Progenitor cell of endocrine pancreas (in vitro differentiated cells): ENCODE data around the gene DFFB. TPM values are rescaled to one million over a fixed set of nuclear protein-coding genes. Genes with fewer than 3 reads are reported as not detected.
"Not testable (repeated sequence)": the region's sequence is repeated elsewhere in the genome, so short reads cannot be mapped to it uniquely, and the experiment has no call there.

Source experiments
- DNase-seq: peaks from one replicate; pipeline ENCODE4 v3.0.0; 2021; ENCODE audit warnings: low spot score; ENCODE audit not compliant: unreplicated experiment
- H3K27ac Mint-ChIP-seq: 2 replicates; pipeline ENCODE4 v1.8.0; 2021; ENCODE audit warnings: mild to moderate bottlenecking, moderate library complexity, mixed read lengths
- H3K27me3 Mint-ChIP-seq: 2 replicates; pipeline ENCODE4 v1.8.0; 2021; ENCODE audit warnings: mixed read lengths
- H3K36me3 Mint-ChIP-seq: 2 replicates; pipeline ENCODE4 v1.8.0; 2022; ENCODE audit warnings: mixed read lengths; ENCODE audit not compliant: insufficient read depth
- H3K4me1 Mint-ChIP-seq: 2 replicates; pipeline ENCODE4 v1.8.0; 2021; ENCODE audit warnings: low read depth, mixed read lengths
- H3K4me3 Mint-ChIP-seq: 2 replicates; pipeline ENCODE4 v1.8.0; 2021; ENCODE audit warnings: low read depth, mild to moderate bottlenecking, moderate library complexity, mixed read lengths
- H3K9me3 Mint-ChIP-seq: 2 replicates; pipeline ENCODE4 v1.8.0; 2021; ENCODE audit warnings: low read depth, mixed read lengths
- total RNA-seq: library from RNA; stranded (reverse); gene quantifications from 2 replicates; pipeline ENCODE4 v1.2.1, GENCODE V29; 2021
- TF ChIP-seq, protein P1 (sequence below): fragments of 200-600 bp; sonication (generic); IDR thresholded peaks from one replicate; pipeline ENCODE4 v1.5.0; 2021; ENCODE audit warnings: antibody characterized with exemption, mild to moderate bottlenecking; ENCODE audit not compliant: unreplicated experiment

DFFB gene
- total RNA-seq, 1 donor from 2014 or later: 11.9 TPM

DNA sequence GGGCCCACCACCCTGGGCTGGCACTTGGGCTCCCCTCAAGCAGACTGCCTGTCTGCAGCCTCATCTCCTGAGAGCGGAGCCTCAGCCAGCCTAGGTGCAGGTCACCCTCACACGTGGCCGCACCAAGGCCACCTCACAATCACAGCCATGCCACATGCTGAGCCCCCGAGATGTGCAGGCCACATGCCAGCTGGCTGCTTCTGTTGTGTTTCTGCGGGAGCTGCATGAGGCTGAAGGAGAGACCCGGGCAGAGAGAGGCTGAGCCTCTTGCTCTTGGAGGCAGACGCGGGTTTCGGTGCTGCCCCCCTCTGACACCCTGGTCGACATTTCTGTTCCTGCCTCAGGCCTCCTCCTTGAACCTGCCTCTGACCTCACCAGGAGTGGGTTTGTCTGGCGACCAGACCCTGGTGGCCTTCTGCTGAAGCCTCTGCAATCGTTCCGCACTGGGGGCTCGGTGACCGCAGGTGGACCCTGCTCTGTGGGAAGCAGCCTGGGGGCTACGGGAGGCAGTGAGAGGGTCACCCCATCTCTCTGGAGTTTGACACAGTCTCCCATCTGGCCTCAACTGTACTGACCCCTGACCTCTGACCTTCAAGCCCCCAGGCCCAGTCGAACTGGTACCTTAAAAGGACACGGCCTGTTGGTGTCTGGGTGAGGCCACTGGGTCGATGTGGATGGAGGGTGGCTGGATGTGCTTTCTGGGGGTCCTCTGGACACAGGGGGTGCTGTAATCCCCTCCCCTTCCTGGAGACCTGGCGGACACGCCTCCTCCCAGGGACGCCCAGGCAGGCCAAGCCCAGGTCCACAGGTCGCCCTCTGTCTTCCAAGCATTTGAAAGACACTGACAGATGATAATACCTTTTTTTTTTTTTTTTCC lies 55.8 kb downstream of the DFFB start:
- no peak for DNase-seq

DNA sequence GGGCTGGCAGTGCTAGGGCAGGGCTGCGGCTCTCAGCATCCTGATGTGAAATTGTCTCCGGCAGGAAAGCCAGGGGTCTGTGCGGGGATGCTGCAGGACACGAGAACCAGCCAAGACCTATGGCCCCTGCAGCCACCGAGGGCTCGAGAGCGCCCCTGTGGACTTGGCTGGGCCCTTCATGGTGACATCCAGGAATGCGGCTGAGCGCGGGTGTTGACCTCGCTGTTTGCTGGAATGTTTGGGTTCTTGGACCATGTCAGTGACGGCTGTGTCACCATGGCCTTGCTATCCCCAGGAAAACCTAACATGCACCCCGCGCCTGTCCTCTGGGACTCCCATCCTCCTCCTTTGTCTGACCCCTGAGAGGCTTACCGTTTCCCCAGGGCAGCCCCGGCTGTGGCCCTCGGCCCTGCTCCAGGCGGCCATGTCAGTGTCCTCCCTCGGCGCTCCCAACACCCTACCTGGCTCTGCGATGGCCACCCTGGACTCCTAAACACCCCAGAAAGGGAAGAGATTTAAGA lies 57.1 kb downstream of the DFFB start:
- Mint-ChIP-seq H3K27ac (no peak overlapping the region), H3K9me3 (no peaks in the 10 kb centered on the region), H3K36me3 (no peaks in the 10 kb centered on the region), H3K27me3 (peaks cover 18% of the 10 kb centered on the region), H3K4me3 (no peak overlapping the region), H3K4me1 (peaks cover 1% of the 10 kb centered on the region)
- DNase-seq: no peak
- TF ChIP-seq, protein P1, sequence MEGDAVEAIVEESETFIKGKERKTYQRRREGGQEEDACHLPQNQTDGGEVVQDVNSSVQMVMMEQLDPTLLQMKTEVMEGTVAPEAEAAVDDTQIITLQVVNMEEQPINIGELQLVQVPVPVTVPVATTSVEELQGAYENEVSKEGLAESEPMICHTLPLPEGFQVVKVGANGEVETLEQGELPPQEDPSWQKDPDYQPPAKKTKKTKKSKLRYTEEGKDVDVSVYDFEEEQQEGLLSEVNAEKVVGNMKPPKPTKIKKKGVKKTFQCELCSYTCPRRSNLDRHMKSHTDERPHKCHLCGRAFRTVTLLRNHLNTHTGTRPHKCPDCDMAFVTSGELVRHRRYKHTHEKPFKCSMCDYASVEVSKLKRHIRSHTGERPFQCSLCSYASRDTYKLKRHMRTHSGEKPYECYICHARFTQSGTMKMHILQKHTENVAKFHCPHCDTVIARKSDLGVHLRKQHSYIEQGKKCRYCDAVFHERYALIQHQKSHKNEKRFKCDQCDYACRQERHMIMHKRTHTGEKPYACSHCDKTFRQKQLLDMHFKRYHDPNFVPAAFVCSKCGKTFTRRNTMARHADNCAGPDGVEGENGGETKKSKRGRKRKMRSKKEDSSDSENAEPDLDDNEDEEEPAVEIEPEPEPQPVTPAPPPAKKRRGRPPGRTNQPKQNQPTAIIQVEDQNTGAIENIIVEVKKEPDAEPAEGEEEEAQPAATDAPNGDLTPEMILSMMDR: no peak

More for the DNA sequence above, 55.8 kb downstream of the DFFB start:
- Mint-ChIP-seq H3K27ac (no peak overlapping the region), H3K27me3 (peaks cover 21% of the 10 kb centered on the region), H3K9me3 (no peaks in the 10 kb centered on the region), H3K4me3 (no peak overlapping the region), H3K36me3 (no peaks in the 10 kb centered on the region), H3K4me1 (peaks cover 1% of the 10 kb centered on the region)
- TF ChIP-seq, protein P1: no peak

DNA sequence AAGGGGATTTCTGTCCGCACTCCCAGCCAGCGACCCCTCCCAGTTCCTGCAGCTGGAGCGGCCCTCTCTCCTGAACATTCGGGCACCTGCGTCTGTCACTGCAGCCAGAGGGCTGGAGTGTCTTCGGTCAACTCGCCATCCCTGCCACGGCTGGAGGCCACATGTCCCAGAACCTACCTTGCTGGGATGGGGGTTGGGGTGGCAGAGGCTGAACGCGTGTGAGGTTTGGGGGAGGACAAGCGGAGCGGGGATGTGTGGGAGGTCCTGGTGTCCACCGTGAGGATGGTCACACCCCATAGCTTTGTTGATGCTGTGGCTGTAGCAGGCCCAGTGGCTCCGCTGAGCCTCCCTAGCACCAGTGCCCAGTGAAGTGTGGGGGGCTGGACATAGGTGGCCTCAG lies 57.6 kb downstream of the DFFB start:
- H3K4me3 Mint-ChIP-seq: no peak overlapping the region
- TF ChIP-seq, protein P1: no peak
- no peak overlapping the region for H3K27ac Mint-ChIP-seq
- peaks cover 18% of the 10 kb centered on the region for H3K27me3 Mint-ChIP-seq
- H3K9me3 Mint-ChIP-seq: no peaks in the 10 kb centered on the region
- DNase-seq: no peak
- peaks cover 1% of the 10 kb centered on the region for H3K4me1 Mint-ChIP-seq
- no peaks in the 10 kb centered on the region for H3K36me3 Mint-ChIP-seq

GRCh38 chr1:3915551-3916121 lies 58.4 kb downstream of the DFFB start:
- DNase-seq: no peak
- Mint-ChIP-seq H3K27me3 (peaks cover 18% of the 10 kb centered on the region), H3K9me3 (no peaks in the 10 kb centered on the region), H3K27ac (no peak overlapping the region), H3K36me3 (no peaks in the 10 kb centered on the region), H3K4me3 (no peak overlapping the region), H3K4me1 (peaks cover 1% of the 10 kb centered on the region)
- TF ChIP-seq, protein P1: no peak

GRCh38 chr1:3917761-3918160 lies 60.5 kb downstream of the DFFB start:
- DNase-seq: no peak
- TF ChIP-seq, protein P1: no peak
- H3K36me3 Mint-ChIP-seq: no peaks in the 10 kb centered on the region
- no peaks in the 10 kb centered on the region for H3K4me1 Mint-ChIP-seq
- H3K9me3 Mint-ChIP-seq: no peaks in the 10 kb centered on the region
- no peak overlapping the region for H3K27ac Mint-ChIP-seq
- peaks cover 6% of the 10 kb centered on the region for H3K27me3 Mint-ChIP-seq
- H3K4me3 Mint-ChIP-seq: no peak overlapping the region

GRCh38 chr1:3918359-3918758 lies 61.1 kb downstream of the DFFB start:
- H3K4me3 Mint-ChIP-seq, H3K4me1 Mint-ChIP-seq, H3K27me3 Mint-ChIP-seq, H3K27ac Mint-ChIP-seq, DNase-seq, H3K9me3 Mint-ChIP-seq, H3K36me3 Mint-ChIP-seq: not testable (repeated sequence)
